Measurements from ENCODE around the gene RNF214. TPM values are rescaled to one million over a fixed set of nuclear protein-coding genes. Genes with fewer than 3 reads are reported as not detected.

The RNF214 gene
- polyA plus RNA-seq, 1 donor (not counting 4 experiments of a cell fraction or from before 2014, with no cell fraction given), result 11.8 TPM

DNA sequence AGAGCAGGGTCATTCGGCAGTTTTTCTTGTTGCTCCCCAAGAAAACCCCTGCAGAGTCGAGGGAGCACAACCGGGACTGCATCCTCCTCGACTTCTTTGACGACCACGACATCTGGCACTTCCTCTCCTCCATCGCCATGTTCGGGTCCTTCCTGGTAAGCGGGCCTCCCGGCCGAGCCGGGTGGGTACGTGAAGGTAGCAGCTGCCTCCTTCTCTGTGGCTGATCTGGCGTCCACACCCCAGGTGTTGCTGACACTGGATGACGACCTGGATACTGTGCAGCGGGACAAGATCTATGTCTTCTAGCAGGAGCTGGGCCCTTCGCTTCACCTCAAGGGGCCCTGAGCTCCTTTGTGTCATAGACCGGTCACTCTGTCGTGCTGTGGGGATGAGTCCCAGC, 36.7 kb upstream of the RNF214 start:
- Histone ChIP-seq H3K9me3 (ENCODE audit: control insufficient read depth, low read depth, low read length) (no peaks in the 10 kb centered on the region), H3K4me2 (ENCODE audit: control insufficient read depth, extremely low read depth, insufficient read depth, low read depth, low read length) (no peak overlapping the region), H4K20me1 (ENCODE audit: control insufficient read depth, extremely low read depth, insufficient read depth, low read length) (no peaks in the 10 kb centered on the region), H3K27ac (ENCODE audit: control insufficient read depth, insufficient read depth, low read length) (no peak overlapping the region), H3K27me3 (ENCODE audit: control insufficient read depth, extremely low read depth, insufficient read depth, low read length) (no peaks in the 10 kb centered on the region), H3K36me3 (ENCODE audit: control insufficient read depth in 2 of 2, extremely low read depth in 1 of 2, insufficient read depth in 2 of 2, low read length in 2 of 2) (peaks cover 0 to 11% of the 10 kb centered on the region in 2 experiments), H3K79me2 (ENCODE audit: control insufficient read depth, insufficient read depth, low read length) (no peaks in the 10 kb centered on the region), H3K9me1 (ENCODE audit: control insufficient read depth, extremely low read depth, insufficient read depth, low read length) (no peaks in the 10 kb centered on the region), H3K4me1 (ENCODE audit: control insufficient read depth, extremely low read depth, insufficient read depth, low read length) (peaks cover 15% of the 10 kb centered on the region), H3K4me3 (ENCODE audit: control insufficient read depth in 2 of 3, extremely low read depth in 1 of 3, insufficient read depth in 2 of 3, low read depth in 1 of 3, low read length in 3 of 3) (no peak overlapping the region), H2AFZ (ENCODE audit: control insufficient read depth, low read length) (no peak overlapping the region), H3K9ac (ENCODE audit: control insufficient read depth, extremely low read depth, insufficient read depth, low read length) (no peak overlapping the region)
- DNase-seq (ENCODE audit: low read depth, low spot score) (no peak), FAIRE-seq (no peak)
- TF ChIP-seq CTCF (optimal IDR thresholded peaks at IDR 0.05 in 1 of 3, IDR thresholded peaks at IDR 0.05 in 1 of 3, conservative IDR thresholded peaks at IDR 0.05 in 1 of 3; ENCODE audit: extremely low read depth in 1 of 3, insufficient read depth in 2 of 3, low read length in 3 of 3), result no peak
- no peak for TF ChIP-seq EZH2 (IDR thresholded peaks at IDR 0.05; ENCODE audit: low read length)
- dilution Hi-C loops (cut with MboI; ENCODE audit: extremely low pct_ligation_motif_present, low sequenced_read_pairs), result no loop called here

- H3K9ac ChIP-seq (ENCODE audit: control insufficient read depth, extremely low read depth, insufficient read depth, low read length), result no peak overlapping the region
- TF ChIP-seq EZH2 (IDR thresholded peaks at IDR 0.05; ENCODE audit: low read length) (no peak), CTCF (optimal IDR thresholded peaks at IDR 0.05 in 1 of 3, IDR thresholded peaks at IDR 0.05 in 1 of 3, conservative IDR thresholded peaks at IDR 0.05 in 1 of 3; ENCODE audit: extremely low read depth in 1 of 3, insufficient read depth in 2 of 3, low read length in 3 of 3) (no peak)
- dilution Hi-C loops (cut with MboI; ENCODE audit: extremely low pct_ligation_motif_present, low sequenced_read_pairs), result no loop called here
- no peak overlapping the region for H3K27ac ChIP-seq (ENCODE audit: control insufficient read depth, insufficient read depth, low read length)
- H4K20me1 ChIP-seq (ENCODE audit: control insufficient read depth, extremely low read depth, insufficient read depth, low read length), result no peaks in the 10 kb centered on the region
- no peaks in the 10 kb centered on the region for H3K27me3 ChIP-seq (ENCODE audit: control insufficient read depth, extremely low read depth, insufficient read depth, low read length)
- no peaks in the 10 kb centered on the region for H3K79me2 ChIP-seq (ENCODE audit: control insufficient read depth, insufficient read depth, low read length)
- no peak overlapping the region for H3K4me2 ChIP-seq (ENCODE audit: control insufficient read depth, extremely low read depth, insufficient read depth, low read depth, low read length)
- no peak overlapping the region for H3K4me3 ChIP-seq (ENCODE audit: control insufficient read depth in 2 of 3, extremely low read depth in 1 of 3, insufficient read depth in 2 of 3, low read depth in 1 of 3, low read length in 3 of 3)
- DNase-seq (ENCODE audit: low read depth, low spot score), result no peak
- no peak for FAIRE-seq
- H3K9me1 ChIP-seq (ENCODE audit: control insufficient read depth, extremely low read depth, insufficient read depth, low read length), result no peaks in the 10 kb centered on the region
- no peaks in the 10 kb centered on the region for H3K9me3 ChIP-seq (ENCODE audit: control insufficient read depth, low read depth, low read length)
- H3K4me1 ChIP-seq (ENCODE audit: control insufficient read depth, extremely low read depth, insufficient read depth, low read length), result peaks cover 15% of the 10 kb centered on the region
- peaks cover 0 to 6% of the 10 kb centered on the region in 2 experiments for H3K36me3 ChIP-seq (ENCODE audit: control insufficient read depth in 2 of 2, extremely low read depth in 1 of 2, insufficient read depth in 2 of 2, low read length in 2 of 2)
- no peak overlapping the region for H2AFZ ChIP-seq (ENCODE audit: control insufficient read depth, low read length)
Observed at GRCh38 chr11:117197006-117197405, 35.5 kb upstream of the RNF214 start.

All from keratinocyte (primary cell).